Endodermal cell (in vitro differentiated cells): ENCODE measurements around the gene CDC42SE2. TPM values are rescaled to one million over a fixed set of nuclear protein-coding genes. Genes with fewer than 3 reads are reported as not detected.
"Not testable (repeated sequence)": the region's sequence is repeated elsewhere in the genome, so short reads cannot be mapped to it uniquely, and the experiment has no call there.

Source experiments
- DNase-seq: peaks from one replicate; pipeline ENCODE4 v3.0.0-alpha.2; 2017
- H3K27ac ChIP-seq: 2 replicates; pipeline ENCODE4 v1.5.1; 2013; ENCODE audit warnings: mild to moderate bottlenecking, low read depth, low read length, moderate library complexity
- H3K27me3 ChIP-seq: 2 replicates; pipeline ENCODE4 v1.6.1; 2013; ENCODE audit warnings: mild to moderate bottlenecking, low read length, moderate library complexity; ENCODE audit not compliant: insufficient read depth, control insufficient read depth, poor library complexity, severe bottlenecking
- H3K36me3 ChIP-seq: 2 replicates; pipeline ENCODE4 v1.7.0; 2013; ENCODE audit warnings: mild to moderate bottlenecking, low read length, moderate library complexity; ENCODE audit not compliant: control insufficient read depth, insufficient read depth
- H3K4me1 ChIP-seq: one replicate; pipeline ENCODE4 v1.7.0; 2013; ENCODE audit warnings: low read length; ENCODE audit not compliant: control insufficient read depth, insufficient read depth
- H3K4me3 ChIP-seq: 2 replicates; pipeline ENCODE4 v1.5.1; 2013; ENCODE audit warnings: mild to moderate bottlenecking, low read length, moderate library complexity
- H3K9ac ChIP-seq: 2 replicates; pipeline ENCODE4 v1.6.1; 2013; ENCODE audit warnings: mild to moderate bottlenecking, low read length, moderate library complexity; ENCODE audit not compliant: poor library complexity, severe bottlenecking; ENCODE audit errors: extremely low read depth
- H3K9me3 ChIP-seq: 2 replicates; pipeline ENCODE4 v1.6.1; 2013; ENCODE audit warnings: mild to moderate bottlenecking, low read length, moderate library complexity; ENCODE audit not compliant: control insufficient read depth
- H3K27ac Mint-ChIP-seq: 2 replicates; pipeline ENCODE4 v1.8.0; 2020; ENCODE audit warnings: mixed read lengths
- H3K27me3 Mint-ChIP-seq: 2 replicates; pipeline ENCODE4 v1.8.0; 2021; ENCODE audit warnings: mild to moderate bottlenecking, mixed read lengths; ENCODE audit not compliant: insufficient read depth
- H3K36me3 Mint-ChIP-seq: 2 replicates; pipeline ENCODE4 v1.8.0; 2020; ENCODE audit warnings: low read depth, mixed read lengths
- H3K4me1 Mint-ChIP-seq: 2 replicates; pipeline ENCODE4 v1.8.0; 2020; ENCODE audit warnings: mixed read lengths
- H3K4me3 Mint-ChIP-seq: 2 replicates; pipeline ENCODE4 v1.8.0; 2020; ENCODE audit warnings: mild to moderate bottlenecking, moderate library complexity, mixed read lengths
- H3K9me3 Mint-ChIP-seq: 2 replicates; pipeline ENCODE4 v1.8.0; 2020; ENCODE audit warnings: mild to moderate bottlenecking, mixed read lengths
- WGBS, 2 experiments: methylation state at CpG; one replicate each; pipeline versions ENCODE4 v1.1.5 to v1.1.7; 2013; ENCODE audit warnings: missing lambda C conversion rate in 2 of 2, mixed read lengths in 1 of 2; ENCODE audit not compliant: insufficient coverage in 1 of 2, insufficient read length in 1 of 2; 5-methylcytosine and 5-hydroxymethylcytosine counted together
- total RNA-seq, 2 donors: library from RNA; stranded (reverse); fragmentation: NEBNext Ultra II Directional in 1 of 2; extraction: Animal tissue kit (Norgen Biotek cat#: 25700) in 1 of 2; gene quantifications; 2 replicates in 1 of 2; 3 replicates in 1 of 2; pipeline ENCODE4 v1.2.1, GENCODE V29; 2021
- TF ChIP-seq, protein P1 (sequence below): fragments of 200-600 bp; sonication (generic); conservative IDR thresholded peaks from 2 replicates; pipeline ENCODE4 v1.5.0; 2021; ENCODE audit warnings: antibody characterized with exemption, mild to moderate bottlenecking

Gene CDC42SE2
- total RNA-seq, 2 donors from 2014 or later, result 28.6 to 36.4 TPM

DNA sequence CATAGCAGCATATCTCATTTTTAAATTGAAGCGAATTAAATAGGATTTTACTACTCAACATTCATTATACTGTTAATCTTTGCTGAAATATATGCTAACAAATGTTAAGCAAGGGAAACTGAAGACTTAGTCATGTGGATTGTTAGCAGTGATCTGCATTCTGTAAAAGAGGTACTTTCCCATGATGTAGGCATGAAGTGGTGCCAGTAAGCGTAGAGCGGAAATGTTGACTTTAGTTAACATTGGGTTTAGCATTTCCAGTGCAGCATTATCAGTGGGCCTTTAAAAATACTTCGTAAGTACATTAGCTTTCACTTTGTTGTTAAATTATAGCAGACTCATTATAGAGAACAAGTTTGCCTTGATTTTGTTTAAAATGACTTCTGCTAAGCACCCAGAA, 130.3 kb downstream of the CDC42SE2 start:
- Histone ChIP-seq H3K27ac (no peak overlapping the region), H3K4me1 (no peaks in the 10 kb centered on the region), H3K4me3 (no peak overlapping the region), H3K27me3 (no peaks in the 10 kb centered on the region), H3K9me3 (no peaks in the 10 kb centered on the region), H3K36me3 (peaks cover 87% of the 10 kb centered on the region), H3K9ac (no peak overlapping the region)
- H3K27ac Mint-ChIP-seq, result no peak overlapping the region
- no peaks in the 10 kb centered on the region for H3K27me3 Mint-ChIP-seq
- peaks cover 48% of the 10 kb centered on the region for H3K36me3 Mint-ChIP-seq
- TF ChIP-seq, protein P1, sequence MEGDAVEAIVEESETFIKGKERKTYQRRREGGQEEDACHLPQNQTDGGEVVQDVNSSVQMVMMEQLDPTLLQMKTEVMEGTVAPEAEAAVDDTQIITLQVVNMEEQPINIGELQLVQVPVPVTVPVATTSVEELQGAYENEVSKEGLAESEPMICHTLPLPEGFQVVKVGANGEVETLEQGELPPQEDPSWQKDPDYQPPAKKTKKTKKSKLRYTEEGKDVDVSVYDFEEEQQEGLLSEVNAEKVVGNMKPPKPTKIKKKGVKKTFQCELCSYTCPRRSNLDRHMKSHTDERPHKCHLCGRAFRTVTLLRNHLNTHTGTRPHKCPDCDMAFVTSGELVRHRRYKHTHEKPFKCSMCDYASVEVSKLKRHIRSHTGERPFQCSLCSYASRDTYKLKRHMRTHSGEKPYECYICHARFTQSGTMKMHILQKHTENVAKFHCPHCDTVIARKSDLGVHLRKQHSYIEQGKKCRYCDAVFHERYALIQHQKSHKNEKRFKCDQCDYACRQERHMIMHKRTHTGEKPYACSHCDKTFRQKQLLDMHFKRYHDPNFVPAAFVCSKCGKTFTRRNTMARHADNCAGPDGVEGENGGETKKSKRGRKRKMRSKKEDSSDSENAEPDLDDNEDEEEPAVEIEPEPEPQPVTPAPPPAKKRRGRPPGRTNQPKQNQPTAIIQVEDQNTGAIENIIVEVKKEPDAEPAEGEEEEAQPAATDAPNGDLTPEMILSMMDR, result no peak
- WGBS, 2 experiments, result 92 to 93% methylated on average over 2 to 4 of the region's 4 CpGs
- H3K9me3 Mint-ChIP-seq, result no peaks in the 10 kb centered on the region
- DNase-seq, result no peak
- H3K4me1 Mint-ChIP-seq, result no peaks in the 10 kb centered on the region
- no peak overlapping the region for H3K4me3 Mint-ChIP-seq

- H3K4me1 Mint-ChIP-seq, result no peaks in the 10 kb centered on the region
- peaks cover 4% of the 10 kb centered on the region for H3K9me3 Mint-ChIP-seq
- TF ChIP-seq, protein P1, result no peak
Measured at GRCh38 chr5:131396015-131396414, 132.2 kb downstream of the CDC42SE2 start.

DNA sequence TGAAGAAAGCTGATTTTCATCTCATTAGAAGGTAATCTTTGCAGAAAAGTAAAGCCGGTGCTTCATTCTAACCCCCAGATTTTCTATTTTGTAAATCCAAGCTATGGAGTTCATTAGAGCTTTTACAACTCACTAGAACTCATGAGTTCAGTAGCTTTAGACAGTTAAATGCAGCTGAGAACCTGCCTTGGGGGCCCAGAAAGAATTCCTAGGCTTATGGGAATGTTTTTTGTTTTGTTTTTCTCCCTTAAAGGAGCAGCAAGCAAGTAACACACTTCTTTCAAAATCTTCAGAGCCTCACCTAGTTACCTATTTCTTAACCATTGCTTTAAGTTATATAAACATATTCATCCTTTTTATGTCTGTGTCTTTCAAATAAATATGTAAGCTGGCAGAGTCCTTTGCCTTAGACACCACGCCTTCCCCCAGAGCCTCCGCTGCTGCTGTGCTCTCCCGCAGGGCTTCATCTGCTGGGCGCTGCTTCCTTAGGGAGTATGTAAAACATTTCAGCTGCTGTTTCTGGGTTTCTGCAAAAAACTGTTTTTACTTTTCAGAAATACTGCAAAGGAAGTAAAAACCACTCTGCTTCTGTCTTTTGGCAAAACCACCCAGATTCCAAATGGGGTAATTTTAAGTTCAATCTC, 132.9 kb downstream of the CDC42SE2 start:
- H3K4me3 Mint-ChIP-seq, result no peak overlapping the region
- Histone ChIP-seq H3K36me3 (peaks cover 76% of the 10 kb centered on the region), H3K4me3 (no peak overlapping the region), H3K4me1 (no peaks in the 10 kb centered on the region), H3K27me3 (no peaks in the 10 kb centered on the region), H3K9me3 (peaks cover 2% of the 10 kb centered on the region), H3K27ac (no peak overlapping the region), H3K9ac (no peak overlapping the region)
- peaks cover 6% of the 10 kb centered on the region for H3K9me3 Mint-ChIP-seq
- H3K27ac Mint-ChIP-seq, result no peak overlapping the region
- peaks cover 51% of the 10 kb centered on the region for H3K36me3 Mint-ChIP-seq
- no peaks in the 10 kb centered on the region for H3K4me1 Mint-ChIP-seq
- no peak for DNase-seq
- H3K27me3 Mint-ChIP-seq, result no peaks in the 10 kb centered on the region
- TF ChIP-seq, protein P1, result no peak
- WGBS, 2 experiments, result 90 to 93% methylated on average over 2 to 5 of the region's 5 CpGs

More at GRCh38 chr5:131396015-131396414, 132.2 kb downstream of the CDC42SE2 start:
- Histone ChIP-seq H3K9ac (no peak overlapping the region), H3K4me1 (no peaks in the 10 kb centered on the region), H3K9me3 (no peaks in the 10 kb centered on the region), H3K27ac (no peak overlapping the region), H3K36me3 (peaks cover 79% of the 10 kb centered on the region), H3K27me3 (no peaks in the 10 kb centered on the region), H3K4me3 (no peak overlapping the region)
- 94 to 100% methylated on average over 1 to 3 of the region's 3 CpGs for WGBS, 2 experiments
- no peak overlapping the region for H3K27ac Mint-ChIP-seq
- H3K4me3 Mint-ChIP-seq, result no peak overlapping the region
- no peaks in the 10 kb centered on the region for H3K27me3 Mint-ChIP-seq
- DNase-seq, result no peak
- H3K36me3 Mint-ChIP-seq, result peaks cover 51% of the 10 kb centered on the region

- not testable (repeated sequence) for H3K4me1 Mint-ChIP-seq, H3K4me1 ChIP-seq, H3K4me3 ChIP-seq, H3K27ac Mint-ChIP-seq, H3K27me3 Mint-ChIP-seq, DNase-seq, H3K4me3 Mint-ChIP-seq, H3K27me3 ChIP-seq, H3K9ac ChIP-seq, H3K27ac ChIP-seq
- H3K9me3 Mint-ChIP-seq, result peaks cover 19% of the 10 kb centered on the region
- WGBS, 2 experiments, result 90 to 93% methylated on average over 5 to 6 of the region's 6 CpGs
- peaks cover 69% of the 10 kb centered on the region for H3K36me3 ChIP-seq
- peaks cover 16% of the 10 kb centered on the region for H3K9me3 ChIP-seq
- peaks cover 58% of the 10 kb centered on the region for H3K36me3 Mint-ChIP-seq
Measured at GRCh38 chr5:131399007-131399406, 135.2 kb downstream of the CDC42SE2 start.
